ENCODE measurements around the gene PARVG. TPM values are rescaled to one million over a fixed set of nuclear protein-coding genes. Genes with fewer than 3 reads are reported as not detected.

PARVG gene
- total RNA-seq, 1 donor from 2014 or later, result not detected

Other genes starting within 250 kb of the PARVG start
- gene SAMM50, start 225.5 kb upstream of the PARVG start, total RNA-seq, result 47.7 and 54.8 TPM in 2 replicates
- 118 and 222 TPM in 2 replicates for gene PARVB, start 156.6 kb upstream of the PARVG start, total RNA-seq
- 0.29 and 0.97 TPM in 2 replicates for gene SHISAL1, start 132.0 kb downstream of the PARVG start, total RNA-seq